Dermis blood vessel endothelial cell (primary cell): ENCODE data around the gene CSRP2. TPM values are rescaled to one million over a fixed set of nuclear protein-coding genes. Genes with fewer than 3 reads are reported as not detected.

Experiments
- DNase-seq: peaks from one replicate; pipeline ENCODE4 v3.0.0; 2010
- total RNA-seq: library from RNA; depleted of rRNA; stranded (reverse); fragments of >200 nt; gene quantifications from 2 replicates; pipeline ENCODE4 v1.2.3, GENCODE V29; 2014

The CSRP2 gene
- total RNA-seq, 1 donor from 2014 or later: 22.8 TPM

GRCh38 chr12:76859611-76860010, 19.2 kb downstream of the CSRP2 start:
- DNase-seq: no peak

- DNase-seq: no peak
Measured at GRCh38 chr12:76856018-76856644, 22.7 kb downstream of the CSRP2 start.

GRCh38 chr12:76855271-76855670, 23.5 kb downstream of the CSRP2 start:
- DNase-seq: no peak

- DNase-seq: no peak
Measured at GRCh38 chr12:76852106-76852505, 26.7 kb downstream of the CSRP2 start.

GRCh38 chr12:76848132-76848531, 30.7 kb downstream of the CSRP2 start:
- DNase-seq: no peak

GRCh38 chr12:76847260-76847659, 31.6 kb downstream of the CSRP2 start:
- DNase-seq: no peak

GRCh38 chr12:76836633-76837032, 42.2 kb downstream of the CSRP2 start:
- DNase-seq: no peak

- no peak for DNase-seq
Measured at GRCh38 chr12:76830436-76830835, 48.4 kb downstream of the CSRP2 start.

GRCh38 chr12:76820888-76821482, 57.8 kb downstream of the CSRP2 start:
- peak; percentile 42 for DNase-seq

GRCh38 chr12:76813972-76814371, 64.8 kb downstream of the CSRP2 start:
- DNase-seq: no peak

- no peak for DNase-seq
Measured at GRCh38 chr12:76813265-76813664, 65.6 kb downstream of the CSRP2 start.

- no peak for DNase-seq
Measured at GRCh38 chr12:76811976-76812375, 66.8 kb downstream of the CSRP2 start.

GRCh38 chr12:76810671-76811419, 68.0 kb downstream of the CSRP2 start:
- no peak for DNase-seq

Other genes starting within 250 kb of the CSRP2 start
- gene ZDHHC17, start 114.9 kb downstream of the CSRP2 start, total RNA-seq: 65.1 and 68.6 TPM in 2 replicates
- 7.3 and 13.4 TPM in 2 replicates for gene E2F7, start 186.6 kb upstream of the CSRP2 start, total RNA-seq